ENCODE data around the gene COL6A3.

GRCh38 chr2:237320801-237321560 lies 93.0 kb downstream of the COL6A3 start:
- TF ChIP-seq ZFX (IDR thresholded peaks at IDR 0.05) (no peak), CTCF (conservative IDR thresholded peaks at IDR 0.05) (no peak)
